ENCODE results near the gene MAPK8.

- TF ChIP-seq POLR2A (IDR thresholded peaks at IDR 0.05; ENCODE audit: low read depth, low read length) (no peak), POLR2AphosphoS5 (IDR thresholded peaks at IDR 0.05; ENCODE audit: low read depth, low read length) (no peak)
Observed at GRCh38 chr10:48290286-48290685, 16.2 kb upstream of the MAPK8 start.
